Activated CD4-positive, alpha-beta T cell treated with anti-CD3 and anti-CD28 coated beads, Interleukin-2, amount 10 ng/mL, durations not matched to agents 7 days and 5 days (primary cell): ENCODE results near the gene LKAAEAR1. TPM values are rescaled to one million over a fixed set of nuclear protein-coding genes. Genes with fewer than 3 reads are reported as not detected.

Source experiments
- CTCF ChIA-PET: fragments of 350-600 bp; sonication (Branson Sonifier 250); formaldehyde crosslinking; loops from one replicate; lab custom pipeline; 2021; ENCODE audit warnings: antibody characterized with exemption; lab: Charles Lee
- POLR2A ChIA-PET: fragments of 350-600 bp; sonication (Branson Sonifier 250); formaldehyde crosslinking; loops from one replicate; lab custom pipeline; 2021; ENCODE audit warnings: antibody characterized with exemption; lab: Charles Lee
- DNase-seq: peaks from one replicate; pipeline ENCODE4 v3.0.0-alpha.2; 2020
- H3K27ac Mint-ChIP-seq: one replicate; pipeline ENCODE4 v1.8.0; 2021; ENCODE audit warnings: mild to moderate bottlenecking, moderate library complexity, mixed read lengths
- H3K27me3 Mint-ChIP-seq: one replicate; pipeline ENCODE4 v1.8.0; 2021; ENCODE audit warnings: mixed read lengths
- H3K36me3 Mint-ChIP-seq: one replicate; pipeline ENCODE4 v1.8.0; 2021; ENCODE audit warnings: low read depth, mixed read lengths
- H3K4me1 Mint-ChIP-seq: one replicate; pipeline ENCODE4 v1.8.0; 2021; ENCODE audit warnings: mixed read lengths
- H3K4me3 Mint-ChIP-seq: one replicate; pipeline ENCODE4 v1.8.0; 2021; ENCODE audit warnings: mild to moderate bottlenecking, moderate library complexity, mixed read lengths
- H3K9me3 Mint-ChIP-seq: one replicate; pipeline ENCODE4 v1.8.0; 2021; ENCODE audit warnings: mixed read lengths
- total RNA-seq, 2 experiments: library from RNA; stranded (reverse); gene quantifications; one replicate each; pipeline ENCODE4 v1.2.3, GENCODE V29; 2021

Gene LKAAEAR1
- total RNA-seq, 2 experiments from 2014 or later: 0.44 to 0.89 TPM

DNA sequence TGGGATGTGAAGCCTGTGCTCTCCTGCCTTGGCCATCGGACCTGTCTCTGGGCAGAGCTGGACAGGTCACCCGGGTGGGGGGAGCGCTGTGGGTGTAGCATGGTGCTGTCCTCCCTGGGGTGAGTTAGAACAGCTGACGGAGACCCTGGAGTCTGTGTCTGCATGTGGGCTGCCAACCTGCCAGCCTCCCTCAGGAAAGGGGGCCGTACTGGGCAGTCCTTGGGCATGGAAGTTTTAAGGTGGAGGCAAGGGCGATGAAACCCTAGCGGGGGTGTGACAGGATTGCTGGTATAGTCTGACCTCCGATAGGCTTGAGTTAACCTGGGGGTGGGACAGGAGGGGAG lies 37.2 kb downstream of the LKAAEAR1 start:
- no peaks in the 10 kb centered on the region for H3K36me3 Mint-ChIP-seq
- H3K27ac Mint-ChIP-seq: no peak overlapping the region
- peaks cover 33% of the 10 kb centered on the region for H3K4me1 Mint-ChIP-seq
- H3K27me3 Mint-ChIP-seq: peaks cover 36% of the 10 kb centered on the region
- DNase-seq: no peak
- H3K4me3 Mint-ChIP-seq: no peak overlapping the region
- CTCF ChIA-PET: interaction anchor here (1.0 to 1.2 kb wide), 2 partner anchors 8 to 10 kb away, joined by 3 to 5 read pairs; no protein-coding TSS in a partner anchor
- H3K9me3 Mint-ChIP-seq: no peaks in the 10 kb centered on the region
- POLR2A ChIA-PET: no interaction called here

DNA sequence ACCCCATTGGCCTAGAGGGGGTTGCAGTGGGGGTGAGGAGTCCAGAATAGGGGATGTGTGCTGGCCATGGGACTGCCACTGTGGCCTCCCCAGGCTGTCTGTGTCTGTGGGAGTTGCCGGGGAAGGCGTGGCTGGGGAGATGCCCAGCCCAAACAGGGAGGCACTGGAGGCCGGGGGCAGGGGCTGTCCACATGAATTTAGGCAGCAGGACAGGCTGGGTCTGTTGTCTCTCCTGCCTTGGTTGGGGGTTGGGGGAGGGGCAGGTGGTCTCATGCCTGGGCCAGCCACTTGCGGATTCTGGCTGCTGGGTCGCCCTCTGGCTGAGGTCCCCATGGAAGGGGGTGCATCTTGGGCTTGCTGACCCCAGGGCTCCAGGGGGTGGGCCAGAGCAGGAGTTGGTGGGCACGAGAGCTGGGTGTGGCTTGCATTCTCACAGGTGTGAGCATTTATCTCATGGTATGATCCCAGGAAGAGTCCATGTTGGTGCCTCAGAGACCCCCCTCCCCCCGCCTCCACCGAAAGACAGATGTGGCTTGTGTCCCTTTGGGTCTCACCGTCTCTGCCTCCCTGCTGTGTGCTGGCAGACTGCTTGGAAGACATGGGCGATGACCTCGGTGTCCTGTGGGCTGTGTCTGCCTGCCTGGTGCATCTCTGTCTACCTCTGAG lies 38.7 kb downstream of the LKAAEAR1 start:
- Mint-ChIP-seq H3K9me3 (no peaks in the 10 kb centered on the region), H3K4me1 (peaks cover 45% of the 10 kb centered on the region), H3K27ac (peak overlapping the region; percentile 22), H3K36me3 (no peaks in the 10 kb centered on the region), H3K27me3 (peaks cover 23% of the 10 kb centered on the region), H3K4me3 (no peak overlapping the region)
- CTCF ChIA-PET: interaction anchor here (0.6 to 1.2 kb wide), 2 partner anchors 12 to 63 kb away, joined by 3 read pairs; no protein-coding TSS in a partner anchor
- no peak for DNase-seq
- POLR2A ChIA-PET: no interaction called here

DNA sequence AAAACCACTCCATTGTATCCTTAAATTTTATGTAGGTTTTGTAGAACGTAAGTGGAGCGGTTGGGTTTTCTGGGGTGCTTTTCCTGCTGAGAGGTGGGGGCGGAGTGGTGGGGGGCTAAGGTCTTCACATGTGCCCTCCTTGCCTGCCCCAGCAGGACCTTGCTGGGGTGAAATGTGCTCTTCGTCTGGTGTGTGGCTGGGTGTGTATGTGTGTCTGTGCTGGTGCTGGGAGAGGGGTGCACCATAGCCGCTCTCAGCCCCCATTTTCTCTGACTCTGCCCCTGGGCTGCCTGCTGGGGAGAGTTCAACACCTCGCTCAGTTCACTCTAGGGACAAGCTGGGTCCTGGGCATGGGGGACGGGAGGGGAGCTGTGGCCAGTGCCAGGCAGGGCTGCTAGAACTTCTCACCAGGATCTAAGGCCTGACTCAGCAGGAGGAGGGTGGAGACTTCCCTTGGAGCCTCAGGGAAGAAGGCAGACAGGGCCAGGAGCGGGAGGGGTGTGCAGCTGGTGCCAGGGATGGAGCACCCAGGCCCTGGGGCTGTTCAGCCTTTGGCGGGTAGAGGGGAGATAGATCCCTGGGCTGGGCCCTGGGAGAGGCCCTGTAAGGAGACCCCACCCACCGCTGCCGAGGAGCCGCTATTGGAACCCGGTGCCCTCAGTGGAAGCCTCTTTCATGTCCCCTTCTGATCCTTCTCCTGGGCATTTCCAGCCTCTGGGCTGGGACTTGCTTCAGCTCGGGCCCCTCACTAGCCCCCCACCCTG lies 39.5 kb downstream of the LKAAEAR1 start:
- no peak for DNase-seq
- peak overlapping the region; percentile 26 for H3K27ac Mint-ChIP-seq
- no peaks in the 10 kb centered on the region for H3K36me3 Mint-ChIP-seq
- H3K9me3 Mint-ChIP-seq: no peaks in the 10 kb centered on the region
- ChIA-PET POLR2A (no interaction called here), CTCF (interaction anchor here (0.6 to 1.3 kb wide), 3 partner anchors 9 to 63 kb away, joined by 3 to 4 read pairs (median 4); no protein-coding TSS in a partner anchor)
- H3K4me3 Mint-ChIP-seq: no peak overlapping the region
- H3K4me1 Mint-ChIP-seq: peaks cover 49% of the 10 kb centered on the region
- peaks cover 20% of the 10 kb centered on the region for H3K27me3 Mint-ChIP-seq

DNA sequence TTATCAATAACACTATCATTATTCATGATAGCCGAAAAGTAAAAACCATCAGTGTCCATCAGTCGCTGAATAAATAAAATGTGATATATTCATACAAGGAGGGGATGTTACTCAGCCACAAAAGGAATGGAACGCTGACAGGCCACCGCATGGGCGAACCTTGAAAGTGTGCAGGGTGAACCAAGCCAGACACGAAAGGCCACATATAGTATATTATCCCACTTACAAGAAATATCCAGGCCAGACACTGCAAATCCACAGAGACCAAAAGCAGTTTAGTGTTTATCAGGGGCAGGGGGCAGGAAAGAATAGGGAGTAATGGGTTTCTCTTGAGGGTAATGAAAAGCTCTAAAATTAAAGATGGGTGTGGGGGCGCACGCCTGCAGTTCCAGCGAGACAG lies 40.4 kb downstream of the LKAAEAR1 start:
- Mint-ChIP-seq H3K27me3 (peaks cover 18% of the 10 kb centered on the region), H3K9me3 (no peaks in the 10 kb centered on the region), H3K4me1 (peaks cover 56% of the 10 kb centered on the region), H3K4me3 (no peak overlapping the region), H3K36me3 (no peaks in the 10 kb centered on the region), H3K27ac (no peak overlapping the region)
- CTCF ChIA-PET: interaction anchor here (1.2 to 1.3 kb wide), 2 partner anchors 10 to 13 kb away, joined by 4 read pairs; no protein-coding TSS in a partner anchor
- POLR2A ChIA-PET: no interaction called here
- no peak for DNase-seq

DNA sequence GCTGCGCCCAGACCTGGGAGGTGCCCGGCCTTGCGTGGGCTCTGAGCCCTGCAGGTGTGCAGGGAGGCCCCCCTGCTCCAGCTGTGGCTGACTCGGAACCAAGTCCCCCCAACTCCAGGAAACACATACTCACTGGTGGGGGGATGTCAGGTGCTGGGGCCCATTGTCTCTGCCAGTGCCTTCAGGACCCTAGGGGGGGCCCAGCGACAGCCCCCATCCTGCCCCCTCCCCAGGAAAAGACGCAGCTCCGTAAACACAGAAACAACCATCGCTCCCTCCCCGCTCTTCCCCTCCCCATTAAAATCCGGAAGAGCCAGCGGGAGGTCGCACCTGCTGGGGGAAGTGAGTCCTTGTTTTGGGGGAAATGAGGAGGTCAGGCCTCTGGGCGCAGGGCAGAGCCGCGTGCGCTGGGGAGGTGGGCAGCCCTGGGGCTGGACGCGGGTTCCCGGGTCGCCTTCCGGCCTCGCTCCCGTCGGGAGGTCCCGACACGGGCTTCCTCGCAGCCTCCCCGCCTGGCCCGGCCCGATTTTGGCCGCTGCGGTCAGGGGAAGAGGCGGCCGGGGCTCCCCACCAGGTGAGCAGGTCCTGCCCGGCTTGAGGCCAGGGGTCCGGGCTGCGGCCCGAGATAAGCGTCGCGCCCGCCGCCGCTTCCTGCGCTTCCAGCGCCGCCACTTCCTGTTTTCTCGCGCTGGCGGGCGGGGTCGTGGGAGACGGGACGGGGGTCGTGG lies 42.0 kb downstream of the LKAAEAR1 start:
- Mint-ChIP-seq H3K27me3 (peaks cover 12% of the 10 kb centered on the region), H3K4me3 (peak overlapping the region; percentile 73), H3K4me1 (peaks cover 62% of the 10 kb centered on the region), H3K36me3 (no peaks in the 10 kb centered on the region), H3K9me3 (no peaks in the 10 kb centered on the region), H3K27ac (peak overlapping the region; percentile 91)
- CTCF ChIA-PET: interaction anchor here (4.7 kb wide), 2 partner anchors 11 to 62 kb away, joined by 64 to 79 read pairs; partner anchors contain the start of genes PRPF6, SAMD10 and SOX18
- no peak for DNase-seq
- POLR2A ChIA-PET: no interaction called here

DNA sequence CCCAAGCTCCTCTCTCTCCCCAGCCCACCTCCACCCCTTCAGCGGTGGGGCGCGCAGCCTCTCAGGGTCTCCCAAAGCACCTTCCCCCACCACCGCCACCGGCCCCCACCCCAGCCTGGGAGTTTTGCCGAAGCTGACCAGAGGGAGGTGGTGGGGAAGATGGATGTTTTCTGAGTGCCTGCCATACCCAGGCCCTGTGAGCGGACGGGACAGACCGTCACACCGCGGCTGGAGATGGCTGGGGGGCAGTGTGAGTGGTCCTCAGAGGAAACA lies 42.5 kb downstream of the LKAAEAR1 start:
- Mint-ChIP-seq H3K9me3 (no peaks in the 10 kb centered on the region), H3K27ac (peak overlapping the region; percentile 91), H3K36me3 (no peaks in the 10 kb centered on the region), H3K27me3 (peaks cover 7% of the 10 kb centered on the region), H3K4me3 (peak overlapping the region; percentile 73), H3K4me1 (peaks cover 66% of the 10 kb centered on the region)
- no peak for DNase-seq
- ChIA-PET POLR2A (no interaction called here), CTCF (interaction anchor here (4.7 kb wide), 2 partner anchors 12 to 62 kb away, joined by 64 to 79 read pairs; partner anchors contain the start of genes PRPF6, SAMD10 and SOX18)

DNA sequence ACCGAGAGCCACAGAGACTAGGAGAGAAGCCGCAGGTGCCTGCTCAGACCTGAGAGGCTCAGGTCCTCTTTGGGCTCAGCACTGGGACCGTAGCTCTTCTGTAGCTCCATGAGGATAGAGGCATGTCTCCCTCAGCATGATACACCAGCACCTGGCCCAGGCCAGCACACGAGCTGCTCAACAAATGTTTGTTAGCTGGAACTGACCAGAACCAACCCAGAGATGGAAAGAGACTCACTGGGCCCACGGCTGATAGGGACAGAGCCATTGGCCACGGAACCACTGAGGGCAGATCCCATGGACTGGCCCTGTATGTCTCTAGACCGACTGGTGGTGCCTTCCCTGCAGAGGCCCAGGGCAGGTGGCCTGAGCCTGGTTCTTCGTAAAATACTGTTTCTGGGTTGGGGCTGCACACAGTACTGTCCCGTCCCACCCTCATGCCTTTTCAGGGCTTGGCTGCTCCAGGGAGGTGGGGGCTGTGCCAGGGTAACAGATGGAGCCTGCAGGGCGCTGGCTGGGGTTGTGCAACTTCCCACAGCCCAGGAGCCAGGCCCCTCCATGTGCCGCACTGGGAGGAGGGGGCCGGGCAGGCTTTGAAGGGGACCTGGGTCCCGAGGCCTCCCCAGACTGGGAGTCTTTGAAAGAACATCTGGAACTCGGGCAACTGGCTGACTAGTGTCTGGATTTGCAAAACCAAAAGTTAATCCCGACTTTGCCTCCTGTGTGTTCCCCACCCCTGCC lies 43.0 kb downstream of the LKAAEAR1 start:
- Mint-ChIP-seq H3K36me3 (no peaks in the 10 kb centered on the region), H3K27ac (peak overlapping the region; percentile 91), H3K27me3 (peaks cover 4% of the 10 kb centered on the region), H3K4me3 (peak overlapping the region; percentile 73), H3K4me1 (peaks cover 68% of the 10 kb centered on the region), H3K9me3 (no peaks in the 10 kb centered on the region)
- ChIA-PET CTCF (interaction anchor here (1.1 to 4.7 kb wide), 7 partner anchors 12 to 503 kb away, joined by 3 to 79 read pairs (median 29); partner anchors contain the start of genes OPRL1, PRPF6, RGS19 and SAMD10), POLR2A (no interaction called here)
- DNase-seq: no peak

DNA sequence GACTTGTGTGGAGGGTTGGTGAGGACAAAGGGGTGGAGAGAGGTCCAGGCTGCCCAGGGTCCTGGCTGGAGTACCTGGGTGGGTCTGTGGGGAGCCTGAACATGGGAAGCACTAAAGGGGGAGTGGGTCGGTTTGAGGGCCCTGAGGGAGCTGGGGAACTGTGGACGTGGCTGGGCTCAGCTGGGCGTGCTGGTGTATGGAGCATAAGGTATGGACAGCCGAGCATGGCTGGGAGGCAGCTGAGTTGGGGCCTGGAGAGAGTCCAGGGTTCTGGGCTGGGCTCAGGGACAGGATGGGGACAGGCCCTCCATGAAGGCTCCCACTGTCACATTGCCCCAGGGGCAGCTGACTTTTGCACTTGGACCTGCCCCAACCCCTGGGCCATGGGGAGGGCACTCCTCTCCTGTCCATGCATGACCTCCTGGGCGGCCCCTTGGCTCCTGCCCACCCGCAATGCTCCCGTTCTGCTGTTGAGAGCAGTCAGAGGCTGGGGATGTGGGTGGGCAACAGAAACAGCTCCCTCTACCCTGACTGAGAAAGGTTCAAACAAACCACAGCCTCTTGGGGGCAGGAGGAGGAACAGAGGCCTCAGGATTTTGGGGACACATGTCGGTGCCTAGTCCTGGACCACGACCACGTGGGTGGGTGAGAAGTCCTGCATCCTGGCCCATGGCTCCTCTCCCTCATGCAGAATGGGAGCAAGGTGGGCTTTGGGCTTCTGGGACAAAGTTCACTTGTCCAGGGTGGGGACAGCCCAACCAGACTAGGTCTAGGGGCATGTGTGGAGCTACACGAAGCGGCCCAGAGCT lies 43.8 kb downstream of the LKAAEAR1 start:
- Mint-ChIP-seq H3K9me3 (no peaks in the 10 kb centered on the region), H3K4me1 (peaks cover 69% of the 10 kb centered on the region), H3K27me3 (no peaks in the 10 kb centered on the region), H3K4me3 (peak overlapping the region; percentile 63), H3K27ac (peak overlapping the region; percentile 69), H3K36me3 (no peaks in the 10 kb centered on the region)
- POLR2A ChIA-PET: no interaction called here
- no peak for DNase-seq
- CTCF ChIA-PET: interaction anchor here (0.6 to 4.7 kb wide), 13 partner anchors 13 to 503 kb away, joined by 3 to 79 read pairs (median 6); partner anchors contain the start of genes LKAAEAR1, OPRL1, PRPF6 and RGS19

DNA sequence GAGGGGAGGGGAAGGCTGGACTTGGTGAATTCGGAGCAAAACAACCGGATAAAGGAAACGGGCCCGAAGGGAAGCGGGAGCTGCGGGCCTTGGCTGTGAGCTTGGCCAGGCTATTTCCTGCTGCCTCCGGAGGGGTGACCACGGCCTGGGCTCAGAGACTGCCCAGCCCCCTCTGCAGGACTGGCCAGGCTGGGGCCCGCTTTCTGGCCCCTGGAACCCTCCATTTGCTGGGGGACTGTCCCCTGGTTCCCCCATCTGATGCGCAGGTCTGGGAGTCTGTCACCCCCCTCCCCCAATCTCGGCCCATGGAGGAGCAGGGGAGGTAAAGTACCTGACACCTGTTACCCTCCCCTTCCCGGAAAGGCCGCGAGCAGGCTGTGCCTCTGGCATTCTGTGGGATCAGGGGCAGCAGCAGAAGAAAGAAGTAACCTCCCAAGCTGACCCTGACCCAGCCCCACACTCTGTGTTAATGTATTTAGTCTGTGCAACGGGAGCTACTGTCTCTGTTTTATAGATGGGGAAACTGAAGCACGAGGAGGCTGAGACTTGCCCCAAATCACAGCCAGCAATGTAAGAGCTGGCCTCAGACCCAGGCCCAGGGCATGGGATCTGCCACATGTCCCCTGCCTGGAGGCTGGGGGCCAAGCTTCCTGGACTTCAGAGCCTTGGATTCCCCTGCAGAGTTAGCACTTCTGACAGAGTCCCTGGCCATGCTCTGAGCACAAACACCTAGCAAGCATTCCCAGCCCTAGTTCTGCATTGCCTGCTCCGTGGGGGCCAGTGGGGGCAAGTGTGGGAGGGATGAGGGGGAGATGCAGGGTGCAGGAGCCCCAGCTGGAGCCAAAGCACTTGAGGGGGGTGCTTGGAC lies 44.7 kb downstream of the LKAAEAR1 start:
- CTCF ChIA-PET: interaction anchor here (0.8 to 4.7 kb wide), 36 partner anchors 7 to 502 kb away, joined by 3 to 79 read pairs (median 6); partner anchors contain the start of genes ARFRP1, LKAAEAR1, OPRL1 and PRPF6

DNA sequence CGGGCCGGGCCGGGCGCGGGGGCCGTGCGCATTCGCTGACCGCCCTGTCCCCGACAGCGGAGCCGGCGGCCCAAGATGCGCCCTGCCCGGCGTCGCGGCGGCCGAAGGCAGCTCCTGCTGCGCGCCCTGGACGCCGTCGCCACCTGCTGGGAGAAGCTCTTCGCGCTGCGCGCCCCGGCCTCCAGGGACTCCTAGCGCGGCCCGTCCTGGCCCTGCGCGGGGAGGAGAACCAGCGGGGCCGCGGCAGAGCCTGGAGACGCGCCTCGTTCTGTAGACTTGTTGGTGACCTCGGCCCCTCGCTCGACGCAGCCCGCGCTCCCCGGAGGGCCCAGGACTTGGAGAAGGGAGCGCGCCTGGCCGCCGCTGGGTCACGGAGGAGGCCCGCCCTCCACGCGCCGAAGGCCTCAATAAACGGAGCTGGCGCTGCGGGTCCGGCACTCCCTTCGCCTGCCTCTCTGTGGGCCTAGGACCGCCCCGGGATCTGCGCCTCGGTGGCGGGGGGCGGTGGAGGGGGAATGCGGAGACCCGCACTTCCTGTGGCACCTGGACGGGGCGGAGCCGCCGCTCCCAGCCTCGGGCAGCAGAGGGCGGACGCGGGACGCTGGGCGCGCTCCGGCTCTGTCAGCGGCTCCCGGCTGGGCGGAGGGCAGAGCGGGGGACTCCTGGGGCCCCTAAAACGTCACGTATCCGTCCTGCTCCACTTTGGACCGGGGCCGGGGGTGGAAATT lies 45.5 kb downstream of the LKAAEAR1 start:
- DNase-seq: peak; percentile 79
- H3K4me1 Mint-ChIP-seq: peaks cover 72% of the 10 kb centered on the region
- peak overlapping the region; percentile 63 for H3K4me3 Mint-ChIP-seq
- peak overlapping the region; percentile 80 for H3K27ac Mint-ChIP-seq
- CTCF ChIA-PET: interaction anchor here (0.6 to 4.7 kb wide), 51 partner anchors 8 to 501 kb away, joined by 3 to 79 read pairs (median 6); partner anchors contain the start of genes ARFRP1, LKAAEAR1, OPRL1 and PRPF6
- H3K27me3 Mint-ChIP-seq: no peaks in the 10 kb centered on the region
- peaks cover 11% of the 10 kb centered on the region for H3K36me3 Mint-ChIP-seq
- H3K9me3 Mint-ChIP-seq: no peaks in the 10 kb centered on the region
- POLR2A ChIA-PET: interaction anchor here (0.6 to 2.9 kb wide), 5 partner anchors 19 to 300 kb away, joined by 3 to 17 read pairs (median 3); partner anchors contain the start of genes OPRL1, PRPF6 and SAMD10

More for the DNA sequence above, 44.7 kb downstream of the LKAAEAR1 start:
- Mint-ChIP-seq H3K27ac (peak overlapping the region; percentile 80), H3K9me3 (no peaks in the 10 kb centered on the region), H3K36me3 (peaks cover 3% of the 10 kb centered on the region), H3K4me3 (peak overlapping the region; percentile 63), H3K27me3 (no peaks in the 10 kb centered on the region), H3K4me1 (peaks cover 69% of the 10 kb centered on the region)
- POLR2A ChIA-PET: interaction anchor here (0.6 to 2.9 kb wide), 2 partner anchors 40 to 60 kb away, joined by 3 to 17 read pairs; partner anchors contain the start of genes OPRL1, PRPF6 and SAMD10
- DNase-seq: no peak
